Measurements from ENCODE around the gene GRK5.

DNA sequence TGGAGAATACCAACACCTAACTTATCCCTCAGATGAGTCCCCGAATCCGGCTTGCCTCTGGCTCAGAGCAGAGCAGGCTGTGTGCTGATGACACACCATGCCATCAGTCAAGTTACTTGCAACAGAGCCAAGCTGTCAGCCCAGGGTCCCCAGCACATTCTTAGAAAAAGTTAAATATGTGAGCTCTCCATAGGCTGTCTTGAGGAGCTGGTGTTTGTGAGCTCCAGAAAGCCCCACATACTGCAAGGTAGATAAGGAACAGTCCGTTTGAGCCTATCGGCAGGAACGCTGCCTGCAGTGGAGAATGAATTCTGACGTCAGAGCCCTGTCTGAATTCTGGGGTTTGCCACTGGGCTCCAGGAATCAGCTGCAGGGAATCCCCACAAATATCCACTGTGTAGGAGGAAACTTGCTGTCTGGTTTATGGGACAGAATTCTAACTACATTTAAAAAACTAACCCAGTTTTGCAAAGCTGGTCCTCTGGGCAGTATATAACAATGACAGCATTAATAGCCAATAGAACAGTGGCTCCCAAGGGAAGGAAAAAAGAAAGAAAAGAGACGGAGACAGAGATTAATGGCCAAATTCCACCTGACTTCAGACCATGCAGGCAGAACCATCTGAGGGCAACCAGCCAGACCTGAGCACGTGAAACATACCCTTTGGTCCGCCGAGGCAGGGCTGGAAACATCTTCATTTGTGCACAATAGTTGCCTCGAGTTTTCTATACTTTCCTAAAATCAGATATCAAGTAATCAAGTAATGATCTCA, 45.5 kb upstream of the GRK5 start:
- no peak for TF ChIP-seq EZH2 (IDR thresholded peaks at IDR 0.05; ENCODE audit: borderline replicate concordance, low read length)
- TF ChIP-seq, protein P1, sequence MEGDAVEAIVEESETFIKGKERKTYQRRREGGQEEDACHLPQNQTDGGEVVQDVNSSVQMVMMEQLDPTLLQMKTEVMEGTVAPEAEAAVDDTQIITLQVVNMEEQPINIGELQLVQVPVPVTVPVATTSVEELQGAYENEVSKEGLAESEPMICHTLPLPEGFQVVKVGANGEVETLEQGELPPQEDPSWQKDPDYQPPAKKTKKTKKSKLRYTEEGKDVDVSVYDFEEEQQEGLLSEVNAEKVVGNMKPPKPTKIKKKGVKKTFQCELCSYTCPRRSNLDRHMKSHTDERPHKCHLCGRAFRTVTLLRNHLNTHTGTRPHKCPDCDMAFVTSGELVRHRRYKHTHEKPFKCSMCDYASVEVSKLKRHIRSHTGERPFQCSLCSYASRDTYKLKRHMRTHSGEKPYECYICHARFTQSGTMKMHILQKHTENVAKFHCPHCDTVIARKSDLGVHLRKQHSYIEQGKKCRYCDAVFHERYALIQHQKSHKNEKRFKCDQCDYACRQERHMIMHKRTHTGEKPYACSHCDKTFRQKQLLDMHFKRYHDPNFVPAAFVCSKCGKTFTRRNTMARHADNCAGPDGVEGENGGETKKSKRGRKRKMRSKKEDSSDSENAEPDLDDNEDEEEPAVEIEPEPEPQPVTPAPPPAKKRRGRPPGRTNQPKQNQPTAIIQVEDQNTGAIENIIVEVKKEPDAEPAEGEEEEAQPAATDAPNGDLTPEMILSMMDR (conservative IDR thresholded peaks at IDR 0.05 in 1 of 2, IDR thresholded peaks at IDR 0.05 in 1 of 2; ENCODE audit: extremely low read depth in 1 of 2, insufficient read depth in 1 of 2, low read depth in 1 of 2, low read length in 2 of 2): no peak

Data from mammary epithelial cell (primary cell).